ENCODE measurements around the gene MYOZ2.

MYOZ2 gene

DNA sequence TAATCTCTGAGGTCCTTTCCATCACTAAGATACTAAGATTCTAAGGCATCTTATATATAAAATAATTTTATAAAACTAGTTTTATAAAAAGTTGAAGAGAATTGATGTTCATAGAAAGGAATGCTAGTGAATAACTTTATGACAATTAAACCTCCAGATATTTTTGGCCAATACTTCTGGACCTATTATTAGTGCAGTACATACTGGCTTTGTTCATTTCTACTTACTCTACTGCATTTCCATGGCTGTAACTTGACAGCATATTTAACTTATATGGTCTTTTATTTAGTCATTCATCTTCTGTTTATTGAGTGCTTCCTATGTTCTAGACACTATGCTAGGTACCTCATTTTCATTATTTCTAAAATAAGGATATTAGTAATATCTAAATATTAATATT lies 70.1 kb downstream of the MYOZ2 start:
- DNase-seq, result no peak

- no peak for DNase-seq
These were observed 70.5 kb downstream of the MYOZ2 start for GRCh38 chr4:119206178-119206577.

DNA sequence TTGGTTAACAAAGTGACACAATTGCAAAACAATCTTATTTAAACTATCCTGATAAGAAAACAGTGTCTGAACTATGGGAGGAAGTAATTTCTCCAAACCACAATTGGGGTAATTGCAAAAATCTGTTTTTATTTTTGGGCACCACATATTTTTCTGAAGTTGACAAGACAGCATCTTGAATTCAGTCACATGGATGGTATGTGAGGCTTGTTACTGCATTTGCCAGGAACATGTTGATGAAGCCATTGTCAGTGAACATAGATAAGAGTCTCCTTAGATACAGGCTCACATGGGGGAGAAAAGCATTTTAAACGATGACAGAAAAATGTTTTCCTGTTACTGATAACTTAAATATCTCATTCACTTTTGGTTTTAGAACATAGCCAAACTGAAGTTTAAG lies 71.4 kb downstream of the MYOZ2 start:
- no peak for DNase-seq

GRCh38 chr4:119209077-119209476 lies 73.4 kb downstream of the MYOZ2 start:
- DNase-seq, result peak in 1 of 2 experiments; percentile 58

DNA sequence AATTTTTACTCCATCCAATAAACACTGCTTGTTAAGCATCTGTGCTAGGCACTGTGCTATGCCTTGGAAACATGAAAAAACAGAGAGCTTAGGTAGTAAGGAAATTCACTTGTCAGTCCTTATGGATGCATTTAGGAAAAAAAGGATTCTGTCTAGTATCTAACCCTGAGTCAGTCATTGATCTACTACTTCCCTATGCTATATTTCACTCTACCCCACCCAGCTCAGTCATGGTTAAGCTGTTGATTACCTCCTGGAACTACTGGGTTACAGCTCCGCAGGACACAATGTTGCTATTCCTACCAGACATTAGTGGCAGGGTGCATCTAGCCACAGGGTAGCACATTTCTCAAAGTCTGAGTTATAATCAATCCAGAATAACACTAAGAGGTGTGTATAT lies 74.0 kb downstream of the MYOZ2 start:
- no peak for DNase-seq

GRCh38 chr4:119210775-119211174 lies 75.1 kb downstream of the MYOZ2 start:
- DNase-seq, result no peak

- no peak for DNase-seq
These were observed 76.2 kb downstream of the MYOZ2 start for GRCh38 chr4:119211867-119212233.

DNA sequence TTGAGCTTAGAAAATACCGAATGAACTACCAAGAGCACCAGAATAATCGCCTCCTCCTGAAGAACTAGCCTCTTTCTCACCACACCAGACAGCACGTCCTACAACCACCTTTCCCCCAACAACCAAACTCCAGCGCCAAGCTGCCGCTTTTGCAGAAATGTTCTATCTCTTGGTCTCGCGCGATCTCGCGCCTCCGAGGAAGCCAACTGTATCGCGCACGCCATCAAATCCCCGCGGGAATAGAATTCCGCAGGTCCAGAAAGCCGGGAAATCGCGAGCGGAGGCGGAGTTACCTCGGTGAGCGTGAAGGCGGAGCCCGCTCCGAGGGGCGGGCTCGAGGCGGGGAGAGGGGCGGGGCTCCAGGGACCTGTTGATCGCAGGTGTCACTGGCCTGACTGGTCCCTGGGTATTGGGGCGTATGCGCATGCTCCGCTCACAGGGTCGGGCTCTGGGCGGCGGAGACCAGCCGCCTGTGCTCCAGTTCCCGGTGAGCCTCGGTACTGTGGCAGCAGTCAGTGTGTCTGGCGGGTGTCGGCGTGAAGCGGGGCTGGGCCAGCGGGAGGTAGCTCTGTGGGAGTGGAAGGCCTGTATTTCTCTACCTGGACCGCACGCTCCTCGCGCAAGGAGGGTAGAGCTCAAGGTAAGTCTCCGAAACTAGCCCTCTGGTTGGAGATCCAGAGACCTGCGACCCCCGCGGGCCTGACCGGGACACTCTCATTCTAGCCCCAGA lies 76.8 kb downstream of the MYOZ2 start, which contains the start of gene USP53:
Gene USP53, plus strand, starts transcription at position 480 of the 730 bp plus-strand sequence. CDS start 27,047 bp downstream, outside the sequence.
- DNase-seq, result peak; percentile 98 to 99

GRCh38 chr4:119212964-119213606 lies 77.5 kb downstream of the MYOZ2 start:
- DNase-seq, result peak; percentile 80 to 82

DNA sequence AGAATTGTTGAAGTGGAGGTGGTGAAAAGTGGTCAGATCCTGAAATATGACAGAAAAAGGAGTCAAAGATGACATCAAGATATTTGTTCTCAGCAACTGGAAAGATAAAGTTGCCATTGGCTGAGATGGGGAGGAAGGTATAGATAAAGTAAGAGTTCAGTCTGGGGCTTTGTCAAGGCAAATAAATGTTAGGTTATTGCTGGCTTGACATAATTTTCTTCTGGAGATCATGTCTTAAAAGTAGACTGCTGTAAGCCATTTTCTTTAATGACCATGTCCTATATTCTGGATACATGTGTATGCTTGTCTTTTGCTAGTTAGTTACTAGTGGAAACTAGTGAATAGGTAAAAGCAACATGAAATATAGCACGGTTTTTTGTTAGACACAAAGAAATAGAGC lies 82.5 kb downstream of the MYOZ2 start:
- no peak for DNase-seq

DNA sequence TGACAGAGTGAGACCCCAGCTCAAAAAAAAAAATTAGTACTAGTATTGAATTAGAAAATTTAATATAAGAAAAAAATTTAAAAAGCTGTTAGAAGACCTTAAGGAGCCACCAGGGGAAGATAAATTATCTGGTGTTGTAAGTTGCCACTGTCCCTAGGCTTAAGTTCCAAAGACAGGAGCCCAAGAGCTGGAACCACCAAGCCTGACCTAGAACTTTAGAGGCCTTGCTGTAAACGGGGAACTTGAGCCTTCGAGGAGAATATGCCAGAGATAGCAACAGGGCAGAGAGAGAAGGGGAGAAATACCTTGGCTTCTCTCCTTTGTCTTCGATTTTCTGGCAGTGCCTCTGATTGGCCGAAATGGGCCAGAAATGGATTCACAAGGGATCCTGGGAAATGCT lies 85.8 kb downstream of the MYOZ2 start:
- no peak for DNase-seq

GRCh38 chr4:119227690-119228089 lies 92.1 kb downstream of the MYOZ2 start:
- no peak for DNase-seq

DNA sequence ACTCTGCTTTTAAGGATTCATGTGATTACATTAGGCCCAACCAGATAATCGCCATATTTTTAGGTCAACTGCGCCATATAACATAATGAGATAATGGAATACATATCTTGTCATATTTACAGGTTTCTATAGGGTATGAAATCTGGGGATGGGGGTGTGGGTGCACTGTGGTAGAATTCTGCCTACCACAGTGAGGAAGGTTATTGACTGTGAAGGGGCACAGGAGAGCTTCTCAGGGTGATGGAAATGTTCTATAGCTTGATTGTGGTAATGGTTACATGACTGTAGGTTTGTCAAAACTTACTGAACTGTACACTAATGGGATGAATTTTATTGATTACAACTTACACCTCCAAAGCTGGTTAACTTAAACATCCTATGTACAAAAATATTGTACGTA lies 92.8 kb downstream of the MYOZ2 start:
- DNase-seq, result no peak

- no peak for DNase-seq
These were observed 94.5 kb downstream of the MYOZ2 start for GRCh38 chr4:119229908-119230687.

DNA sequence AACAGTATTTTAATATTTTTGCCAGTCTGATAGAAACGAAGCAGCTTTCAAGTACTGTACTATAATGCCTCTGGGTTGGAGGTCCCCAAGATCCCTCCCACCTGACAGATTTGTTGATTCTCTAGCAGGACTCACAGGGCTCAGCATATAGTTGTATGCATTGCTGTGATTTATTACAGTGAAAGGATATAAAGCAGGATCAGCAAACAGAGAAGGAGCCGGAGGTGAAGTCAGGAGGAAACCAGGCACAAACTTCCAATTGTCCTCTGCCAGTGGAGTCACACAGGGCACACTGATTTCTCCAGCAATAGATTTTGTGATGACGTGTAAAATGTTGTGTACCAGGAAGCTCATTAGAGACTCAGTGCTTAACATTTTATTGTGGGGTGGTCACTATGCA lies 95.9 kb downstream of the MYOZ2 start:
- DNase-seq, result no peak

DNA sequence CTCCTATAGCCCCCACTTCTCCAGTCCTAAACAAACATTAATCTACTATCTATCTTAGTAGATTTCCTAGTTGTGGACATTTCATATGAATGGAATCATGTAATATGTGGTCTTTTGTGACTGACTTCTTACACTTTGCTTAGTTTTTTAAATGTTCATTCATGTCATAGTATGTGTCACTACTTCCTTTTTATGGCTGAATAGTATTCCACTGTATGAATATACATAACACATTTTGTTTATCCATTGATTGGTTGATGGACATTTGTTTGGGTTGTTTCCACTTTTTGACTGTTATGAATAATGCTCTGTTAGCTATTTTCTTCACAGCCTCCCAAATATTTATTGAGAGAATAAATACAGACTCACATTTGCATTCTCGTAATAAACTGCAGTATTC lies 96.7 kb downstream of the MYOZ2 start:
- no peak for DNase-seq

DNA sequence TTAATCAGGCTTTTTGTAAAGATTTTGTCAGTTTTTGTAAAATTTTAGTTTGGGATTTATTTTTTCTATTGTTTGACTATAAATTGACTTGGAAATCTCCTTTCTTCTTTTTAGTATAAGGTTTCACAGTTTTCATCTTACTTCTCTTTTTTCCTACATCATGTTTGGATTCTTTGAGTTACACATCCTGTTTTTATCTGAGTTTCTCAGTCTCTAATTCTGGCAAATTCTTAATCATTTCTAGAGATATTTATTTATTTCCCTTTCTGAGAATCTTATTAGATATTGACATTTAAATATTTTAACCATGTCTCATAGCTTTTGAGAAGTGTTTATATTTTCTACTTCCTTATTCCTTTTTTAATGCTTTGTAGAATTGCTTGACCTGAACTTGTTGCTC lies 97.6 kb downstream of the MYOZ2 start:
- no peak for DNase-seq

GRCh38 chr4:119233750-119234149 lies 98.1 kb downstream of the MYOZ2 start:
- no peak for DNase-seq

DNA sequence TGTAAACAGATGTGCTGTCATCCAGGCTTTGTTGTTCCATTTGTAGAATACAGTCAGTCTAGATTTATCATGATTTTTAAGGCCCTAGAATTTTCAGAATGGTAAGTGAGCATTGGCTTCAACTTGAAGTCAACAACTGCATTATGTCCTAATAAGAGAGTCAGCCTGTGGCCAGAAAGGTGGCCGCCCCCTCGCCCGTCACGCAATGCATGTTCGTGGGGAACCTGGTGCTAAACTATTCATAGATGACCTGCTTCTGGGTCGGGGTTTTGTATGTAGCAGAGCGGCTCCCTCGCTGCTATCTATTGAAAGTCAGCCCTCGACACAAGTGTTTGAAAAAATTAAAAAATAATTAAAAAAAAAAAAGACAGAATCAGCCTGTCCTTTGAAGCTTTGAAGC lies 101.6 kb downstream of the MYOZ2 start:
- DNase-seq, result no peak

Data from activated T-cell treated with anti-CD3 and anti-CD28 coated beads, Interleukin-2, amount 50 U/mL, for 48 hours (primary cell).